Spleen (tissue), 11 donors: ENCODE measurements around the gene ALDH4A1. TPM values are rescaled to one million over a fixed set of nuclear protein-coding genes. Genes with fewer than 3 reads are reported as not detected.

Experiments used
- DNase-seq: peaks from one replicate; pipeline ENCODE4 v3.0.0-alpha.2; 2020
- H3K27ac ChIP-seq, 8 donors: fragments of 200-600 bp; sonication (generic) in 7 of 8; 1 replicate in 4 of 8; 2 replicates in 4 of 8; pipeline versions ENCODE4 v1.5.0 to v1.8.0; 2016 to 2021; ENCODE audit warnings: inconsistent platforms in 4 of 8, mild to moderate bottlenecking in 4 of 8, moderate library complexity in 1 of 8
- H3K27me3 ChIP-seq, 7 donors: fragments of 200-600 bp; sonication (generic) in 6 of 7; replicated peaks in 1 of 7; 1 replicate in 4 of 7; 2 replicates in 3 of 7; pipeline versions ENCODE4 v1.5.0 to v1.8.0; 2016 to 2021; ENCODE audit warnings: inconsistent platforms in 3 of 7, mild to moderate bottlenecking in 1 of 7
- H3K36me3 ChIP-seq, 6 donors: fragments of 200-600 bp; sonication (generic) in 5 of 6; 1 replicate in 4 of 6; 2 replicates in 2 of 6; pipeline versions ENCODE4 v1.5.0 to v1.8.0; 2016 to 2021; ENCODE audit warnings: inconsistent platforms in 2 of 6
- H3K4me1 ChIP-seq, 6 donors: fragments of 200-600 bp; sonication (generic) in 5 of 6; 1 replicate in 3 of 6; 2 replicates in 3 of 6; pipeline versions ENCODE4 v1.5.0 to v1.8.0; 2016 to 2021; ENCODE audit warnings: inconsistent platforms in 3 of 6
- H3K4me3 ChIP-seq, 8 donors: fragments of 200-600 bp; sonication (generic) in 7 of 8; 1 replicate in 4 of 8; 2 replicates in 4 of 8; pipeline versions ENCODE4 v1.5.0 to v1.8.0; 2016 to 2021; ENCODE audit warnings: inconsistent platforms in 4 of 8, mild to moderate bottlenecking in 4 of 8, moderate library complexity in 2 of 8
- H3K9me3 ChIP-seq, 8 donors: fragments of 200-600 bp; sonication (generic) in 7 of 8; 1 replicate in 4 of 8; 2 replicates in 4 of 8; pipeline versions ENCODE4 v1.5.0 to v1.8.0; 2016 to 2021; ENCODE audit warnings: inconsistent platforms in 4 of 8
- CTCF ChIP-seq, 11 experiments: fragments of 200-600 bp in 7 of 11; fragments of 450-650 bp in 4 of 11; sonication (generic) in 4 of 11; IDR thresholded peaks in 8 of 11; conservative IDR thresholded peaks in 3 of 11; 1 replicate in 7 of 11; 2 replicates in 4 of 11; pipeline versions ENCODE4 v1.4.0 to v1.8.0; 2016 to 2021; ENCODE audit warnings: antibody characterized with exemption in 11 of 11, inconsistent platforms in 4 of 11, mild to moderate bottlenecking in 1 of 11
- POLR2A ChIP-seq, 3 donors: fragments of 450-650 bp; IDR thresholded peaks; one replicate each; pipeline ENCODE4 v1.5.1; 2017; ENCODE audit warnings: antibody characterized with exemption in 3 of 3, mild to moderate bottlenecking in 1 of 3
- POLR2AphosphoS5 ChIP-seq, 3 donors: sonication (generic); formaldehyde crosslinking; IDR thresholded peaks; one replicate each; pipeline ENCODE4 v1.5.1; 2017; ENCODE audit warnings: antibody characterized with exemption in 3 of 3
- WGBS, 5 donors: extraction: QIAGEN DNeasy Blood & Tissue Kit in 3 of 5; methylation state at CpG; one replicate each; pipeline versions ENCODE4 v1.1.5 to v1.1.7; 2013 to 2018; 5-methylcytosine and 5-hydroxymethylcytosine counted together
- intact Hi-C: fragments of 100-400 bp; cut with DNase I; formaldehyde crosslinking; loops from one replicate; pipeline ENCODE4 v1.15.0; 2023; ENCODE audit warnings: low total_unique reads
- polyA plus RNA-seq, 3 donors: library from polyadenylated mRNA; stranded (reverse); fragments of 200-250 nt; gene quantifications; one replicate each; pipeline ENCODE4 v1.2.1, GENCODE V29; 2013
- total RNA-seq, 7 donors: library from RNA; depleted of rRNA in 3 of 7; stranded (reverse); fragments of >200 nt in 3 of 7; fragmentation: NEBNext Ultra II Directional in 4 of 7; extraction: Animal tissue kit (Norgen Biotek cat#: 25700) in 4 of 7; gene quantifications; one replicate each; pipeline versions ENCODE4 v1.1.0 to v1.2.1, GENCODE V29; 2016 to 2021
- donor health status: healthy with polysubstance abuse.
- donor health status: DM: no; HTN: no; CAD: no; lungs with moderate emphysema.
- donor health status: DM: no; HTN: no; CAD: no.
- donor health status: Bipolar disorder and iron deficiency.
- donor health status: healthy.
- donor health status: DM: no; HTN: no; CAD: no.
- donor health status: DM: yes; HTN: yes; CAD: no.

ALDH4A1 gene
- total and polyA plus RNA-seq, 10 donors, result 3.5 to 11.2 (median 8.0) TPM

GRCh38 chr1:18936471-18936813 lies 34.1 kb upstream of the ALDH4A1 start:
- intact Hi-C loops, result no loop called here
- no peak for TF ChIP-seq POLR2A (IDR thresholded peaks at IDR 0.05)
- TF ChIP-seq CTCF (IDR thresholded peaks at IDR 0.05 in 8 of 11, conservative IDR thresholded peaks at IDR 0.05 in 3 of 11), result no peak
- TF ChIP-seq POLR2AphosphoS5 (IDR thresholded peaks at IDR 0.05), result no peak
- Histone ChIP-seq H3K27ac (peak overlapping the region in 1 of 8 donors; percentile 30), H3K27me3 (no peaks in the 10 kb centered on the region), H3K4me1 (peaks cover 23 to 99% (median 66%) of the 10 kb centered on the region in 6 donors), H3K9me3 (no peaks in the 10 kb centered on the region), H3K4me3 (no peak overlapping the region), H3K36me3 (no peaks in the 10 kb centered on the region)
- 95 to 98% (median 96%) methylated on average over 3 of the region's 3 CpGs for WGBS, 5 donors
- DNase-seq, result no peak

- TF ChIP-seq POLR2A (IDR thresholded peaks at IDR 0.05), result no peak
- no peak for TF ChIP-seq CTCF (IDR thresholded peaks at IDR 0.05 in 8 of 11, conservative IDR thresholded peaks at IDR 0.05 in 3 of 11)
- no peak for TF ChIP-seq POLR2AphosphoS5 (IDR thresholded peaks at IDR 0.05)
- DNase-seq, result no peak
- H3K4me3 ChIP-seq, result no peak overlapping the region
- H3K27ac ChIP-seq, result no peak overlapping the region
- intact Hi-C loops, result no loop called here
- 76 to 88% (median 79%) methylated on average over 14 of the region's 14 CpGs for WGBS, 5 donors
- H3K27me3 ChIP-seq, result no peaks in the 10 kb centered on the region
- H3K4me1 ChIP-seq, result peaks cover 19 to 99% (median 63%) of the 10 kb centered on the region in 6 donors
- H3K36me3 ChIP-seq, result no peaks in the 10 kb centered on the region
- no peaks in the 10 kb centered on the region for H3K9me3 ChIP-seq
These were observed 32.0 kb upstream of the ALDH4A1 start for GRCh38 chr1:18934205-18935000.

- H3K4me1 ChIP-seq, result peaks cover 16 to 99% (median 64%) of the 10 kb centered on the region in 6 donors
- no peak for DNase-seq
- no peak overlapping the region for H3K4me3 ChIP-seq
- no peaks in the 10 kb centered on the region for H3K9me3 ChIP-seq
- TF ChIP-seq CTCF (IDR thresholded peaks at IDR 0.05 in 8 of 11, conservative IDR thresholded peaks at IDR 0.05 in 3 of 11) (no peak), POLR2AphosphoS5 (IDR thresholded peaks at IDR 0.05) (peak in 2 of 3 donors; percentile 23 to 41), POLR2A (IDR thresholded peaks at IDR 0.05) (no peak)
- H3K27ac ChIP-seq, result peak overlapping the region; percentile 7 to 90 (median 55)
- intact Hi-C loops, result no loop called here
- H3K36me3 ChIP-seq, result no peaks in the 10 kb centered on the region
- no peaks in the 10 kb centered on the region for H3K27me3 ChIP-seq
- WGBS, 5 donors, result 64 to 83% (median 70%) methylated on average over 6 to 7 of the region's 7 CpGs
These were observed 30.5 kb upstream of the ALDH4A1 start for GRCh38 chr1:18932879-18933278.

GRCh38 chr1:18932387-18932786 lies 30.0 kb upstream of the ALDH4A1 start:
- H3K9me3 ChIP-seq, result no peaks in the 10 kb centered on the region
- peaks cover 20 to 99% (median 66%) of the 10 kb centered on the region in 6 donors for H3K4me1 ChIP-seq
- intact Hi-C loops, result no loop called here
- peak overlapping the region; percentile 7 to 90 (median 55) for H3K27ac ChIP-seq
- no peak for DNase-seq
- no peaks in the 10 kb centered on the region for H3K27me3 ChIP-seq
- no peak for TF ChIP-seq CTCF (IDR thresholded peaks at IDR 0.05 in 8 of 11, conservative IDR thresholded peaks at IDR 0.05 in 3 of 11)
- TF ChIP-seq POLR2A (IDR thresholded peaks at IDR 0.05), result no peak
- no peak overlapping the region for H3K4me3 ChIP-seq
- H3K36me3 ChIP-seq, result no peaks in the 10 kb centered on the region
- 77 to 92% (median 83%) methylated on average over 4 to 5 of the region's 5 CpGs for WGBS, 5 donors
